CD4-positive, alpha-beta T cell treated with Interleukin-2 at 100 ng/mL for 4 hours (primary cell): ENCODE measurements around the gene CPED1.
A peak's percentile ranks its signal among the peaks of the same experiment; 100 is the strongest.
"Not testable (repeated sequence)": the region's sequence is repeated elsewhere in the genome, so short reads cannot be mapped to it uniquely, and the experiment has no call there.

Experiments used
- DNase-seq: peaks from one replicate; pipeline ENCODE4 v3.0.0-alpha.2; 2020; ENCODE audit warnings: low spot score

Gene CPED1

GRCh38 chr7:121071662-121072061 lies 83.2 kb downstream of the CPED1 start:
- no peak for DNase-seq

GRCh38 chr7:121072826-121073225 lies 84.3 kb downstream of the CPED1 start:
- DNase-seq, result no peak

DNA sequence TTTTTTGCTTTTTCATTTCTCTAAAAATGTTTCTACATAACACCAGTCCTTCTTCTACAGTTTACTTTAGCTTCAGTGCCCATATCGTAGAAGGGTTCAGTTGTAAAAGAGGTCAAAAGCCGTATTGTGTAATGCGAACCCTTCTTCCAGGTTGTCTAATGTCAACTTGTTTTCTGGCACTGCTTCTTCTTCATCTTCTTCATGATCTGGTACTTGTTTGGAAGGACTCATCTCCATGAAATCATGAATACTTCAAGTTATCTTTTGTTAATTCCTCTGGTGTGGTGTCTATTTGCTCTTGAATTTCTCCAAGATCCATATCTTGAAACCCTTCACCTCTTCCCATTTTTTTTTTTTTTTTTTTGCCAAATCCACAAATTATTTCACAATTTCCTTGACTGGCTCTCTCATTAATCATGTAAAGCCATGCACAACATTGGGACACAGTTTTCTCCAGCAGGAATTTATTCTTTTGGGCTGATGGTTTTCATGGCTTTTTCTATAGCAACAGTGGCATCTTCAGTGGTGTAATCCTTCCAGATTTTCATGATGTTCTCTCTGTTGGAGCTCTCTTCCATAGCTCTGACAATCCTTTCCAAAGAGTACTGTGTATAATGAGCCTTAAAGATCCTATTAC lies 85.1 kb downstream of the CPED1 start:
- no peak for DNase-seq

DNA sequence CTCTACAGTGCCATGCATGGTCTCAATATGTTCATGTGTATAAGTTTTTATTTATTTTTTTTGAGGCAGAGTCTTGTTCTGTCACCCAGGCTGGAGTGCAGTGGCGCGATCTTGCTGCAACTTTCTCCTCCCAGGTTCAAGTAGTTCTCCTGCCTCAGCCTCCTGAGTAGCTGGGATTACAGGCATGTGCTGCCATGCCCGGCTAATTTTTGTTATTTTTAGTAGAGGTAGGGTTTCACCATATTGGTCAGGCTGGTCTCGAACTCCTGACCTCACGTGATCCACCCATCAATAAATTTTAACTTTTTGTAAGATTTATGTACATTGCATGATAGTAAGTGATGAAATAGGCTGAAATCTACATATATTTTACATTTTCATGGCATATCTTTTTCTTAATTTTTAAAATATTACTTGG lies 86.9 kb downstream of the CPED1 start:
- not testable (repeated sequence) for DNase-seq

- no peak for DNase-seq
Observed at GRCh38 chr7:121075952-121076349, 87.4 kb downstream of the CPED1 start.

- DNase-seq, result no peak
Observed at GRCh38 chr7:121076350-121077164, 88.0 kb downstream of the CPED1 start.

- DNase-seq, result no peak
Observed at GRCh38 chr7:121077165-121077630, 88.7 kb downstream of the CPED1 start.

GRCh38 chr7:121078701-121079227 lies 90.3 kb downstream of the CPED1 start:
- no peak for DNase-seq

- no peak for DNase-seq
Observed at GRCh38 chr7:121079425-121080169, 91.1 kb downstream of the CPED1 start.

DNA sequence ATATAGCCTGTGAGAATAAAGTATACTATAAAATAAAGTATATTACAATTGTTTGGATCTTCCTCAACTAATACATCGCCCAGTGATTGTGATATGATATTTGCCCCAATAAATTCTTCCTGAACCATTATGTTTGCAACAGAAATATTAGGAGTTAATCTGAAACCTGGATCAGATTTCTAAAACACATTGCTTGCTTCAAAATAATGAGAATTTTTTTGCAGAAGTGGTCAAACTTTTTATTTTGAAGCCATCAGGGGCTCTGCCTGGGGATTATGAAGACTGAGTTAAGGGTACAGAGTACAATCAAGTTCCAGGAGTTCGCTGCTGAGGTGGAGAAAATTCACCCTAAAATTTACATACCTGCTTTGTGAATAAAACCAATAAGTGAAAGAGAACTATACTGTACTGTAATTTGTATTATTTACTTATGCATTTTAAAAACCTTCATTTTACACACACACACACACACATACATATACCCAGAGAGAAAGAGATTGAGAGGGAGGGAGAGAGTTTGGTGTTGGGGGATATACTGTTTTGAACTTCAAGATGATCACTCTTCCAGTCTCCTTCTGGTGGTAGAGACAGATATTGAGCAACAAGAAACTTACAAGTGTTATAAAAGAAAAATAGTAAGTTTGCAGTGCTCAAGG lies 91.9 kb downstream of the CPED1 start:
- no peak for DNase-seq

GRCh38 chr7:121080913-121081326 lies 92.4 kb downstream of the CPED1 start:
- no peak for DNase-seq

GRCh38 chr7:121081327-121081936 lies 92.9 kb downstream of the CPED1 start:
- DNase-seq, result peak; percentile 58

DNA sequence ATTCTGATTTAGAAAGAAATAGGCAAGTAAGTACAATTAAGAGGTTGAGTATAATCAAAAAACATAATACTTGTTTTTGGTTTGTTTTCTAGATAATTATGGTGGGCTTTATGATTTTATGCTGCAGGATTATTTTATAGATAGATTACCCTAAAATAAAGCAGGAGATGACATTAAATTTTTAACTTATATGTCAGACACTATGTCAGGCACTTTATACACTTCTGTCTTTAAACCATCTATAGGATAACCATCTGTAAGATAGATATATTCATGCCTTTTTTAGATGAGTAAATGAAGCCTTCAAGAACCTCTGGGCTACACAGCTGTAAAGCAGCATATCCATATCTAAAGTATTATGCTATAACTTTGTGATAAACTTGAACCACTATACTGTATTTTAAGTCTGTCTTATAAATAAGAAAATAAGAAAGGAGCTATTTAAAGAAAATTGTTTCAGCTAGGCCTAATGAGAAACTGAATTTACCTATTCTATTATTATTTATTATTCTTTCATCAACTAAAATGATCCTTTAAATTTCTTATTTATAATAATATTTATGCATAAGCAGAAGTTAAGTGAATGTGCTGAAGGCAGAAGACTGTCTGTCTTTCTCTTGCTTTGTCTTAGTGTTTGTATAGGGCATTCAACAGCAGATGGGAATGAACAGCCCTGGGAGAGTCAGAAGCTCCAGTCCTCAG lies 94.0 kb downstream of the CPED1 start:
- DNase-seq, result no peak

DNA sequence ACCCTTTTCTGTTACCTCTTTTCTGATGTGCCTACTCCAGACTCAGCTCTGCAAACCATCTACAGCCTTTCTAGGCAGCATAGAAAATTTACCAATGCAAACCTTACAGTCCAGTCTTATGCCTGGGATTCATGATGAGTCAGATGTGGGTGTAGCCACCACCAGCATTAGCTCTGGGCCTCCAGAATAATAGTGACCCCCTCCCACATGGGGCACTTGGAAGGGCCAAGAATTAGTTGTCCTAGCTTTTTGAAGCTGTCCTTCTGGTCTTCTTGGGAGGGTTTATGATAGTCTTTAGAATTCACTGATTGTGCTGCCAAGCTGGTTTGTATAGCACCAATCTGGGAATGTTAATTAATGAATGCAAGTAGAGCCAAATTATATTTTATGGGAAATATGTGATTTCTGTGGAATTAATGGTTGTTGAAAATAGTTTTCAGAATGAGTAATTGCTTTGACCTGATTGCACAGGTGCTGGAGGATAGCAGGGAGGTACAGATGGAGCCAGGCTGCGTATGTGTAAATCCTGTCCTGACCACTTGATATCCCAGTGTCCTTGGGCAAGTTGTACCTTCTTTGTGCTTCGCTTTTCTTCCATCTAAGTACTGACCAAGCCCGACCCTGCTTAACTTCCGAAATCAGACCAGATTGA lies 94.8 kb downstream of the CPED1 start:
- DNase-seq, result no peak

- no peak for DNase-seq
Observed at GRCh38 chr7:121083790-121084251, 95.3 kb downstream of the CPED1 start.

GRCh38 chr7:121084256-121084655 lies 95.7 kb downstream of the CPED1 start:
- DNase-seq, result no peak

DNA sequence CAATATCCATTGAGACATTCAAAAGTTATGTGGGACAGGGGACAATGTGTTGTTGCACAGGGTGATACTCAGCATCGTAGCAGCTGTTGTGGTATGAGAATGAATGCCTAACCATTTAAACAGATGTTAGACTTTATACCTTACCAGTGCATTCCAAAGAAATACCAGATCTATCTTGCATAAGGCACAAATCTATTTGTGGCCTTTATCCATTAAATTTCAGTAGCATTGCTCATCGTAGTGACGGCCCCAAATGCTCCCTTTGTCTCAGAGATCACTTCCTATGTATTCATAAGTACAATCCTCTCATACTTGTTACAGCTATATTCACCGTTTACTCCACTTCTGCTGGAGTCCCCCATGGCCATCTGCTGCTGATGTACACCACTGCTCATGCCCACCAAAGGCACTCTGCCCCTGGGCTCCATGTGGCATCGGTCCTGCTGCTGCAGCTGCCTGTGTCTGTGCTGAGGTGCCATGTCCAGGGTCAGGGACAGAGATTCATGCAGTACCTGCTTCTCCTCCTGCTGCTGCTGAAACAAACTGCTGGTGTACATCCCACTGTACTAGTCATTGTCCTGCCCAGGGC lies 96.3 kb downstream of the CPED1 start:
- no peak for DNase-seq

DNA sequence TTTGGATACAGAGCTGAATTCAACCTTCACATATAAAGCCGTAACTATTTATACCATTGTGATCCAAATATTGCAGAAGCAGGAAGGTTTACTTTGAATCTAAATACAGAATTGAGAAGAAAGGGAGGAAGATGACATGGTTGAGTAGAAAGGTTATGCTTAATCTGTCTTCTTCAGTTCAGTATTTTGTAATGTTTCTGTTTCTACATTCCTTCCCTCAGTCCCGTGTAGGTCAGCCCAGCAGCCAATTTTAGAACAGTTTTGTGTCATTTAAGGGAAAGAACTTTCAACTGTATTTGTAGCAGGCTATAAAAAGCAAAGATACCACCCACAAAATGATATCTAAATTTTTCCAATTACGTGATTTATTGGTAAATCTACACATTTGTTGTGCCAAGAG lies 97.4 kb downstream of the CPED1 start:
- no peak for DNase-seq

GRCh38 chr7:121088870-121089269 lies 100.4 kb downstream of the CPED1 start:
- no peak for DNase-seq

- DNase-seq, result no peak
Observed at GRCh38 chr7:121094829-121095228, 106.3 kb downstream of the CPED1 start.
